MCF 10A (cell line): ENCODE results near the gene ITGA11. TPM values are rescaled to one million over a fixed set of nuclear protein-coding genes. Genes with fewer than 3 reads are reported as not detected.

ENCODE experiments used
- BruUV-seq: library from RNA; stranded (reverse); fragments of 400-500 nt; replicated peaks from 2 replicates; lab custom pipeline; 2021; lab: Mats Ljungman, UMichigan
- CTCF ChIA-PET: fragments of 300-600 bp; sonication (Branson Sonifier 250); formaldehyde crosslinking; extraction: SDS; loops from one replicate; lab custom pipeline; 2021; ENCODE audit warnings: antibody characterized with exemption, inconsistent platforms; lab: Yijun Ruan, JAX
- POLR2A ChIA-PET: fragments of 300-600, 350-650 bp; sonication (Branson Sonifier 250); formaldehyde crosslinking; extraction: SDS; loops from one replicate; lab custom pipeline; 2020; ENCODE audit warnings: antibody characterized with exemption, inconsistent platforms; lab: Yijun Ruan, JAX
- DNase-seq: peaks from one replicate; pipeline ENCODE4 v3.0.0-alpha.2; 2018; ENCODE audit not compliant: unreplicated experiment
- H3K27ac Mint-ChIP-seq: one replicate; pipeline ENCODE4 v1.8.0; 2022; ENCODE audit warnings: mild to moderate bottlenecking, low read depth, mixed read lengths; ENCODE audit not compliant: unreplicated experiment
- H3K27me3 Mint-ChIP-seq: one replicate; pipeline ENCODE4 v1.8.0; 2022; ENCODE audit warnings: mixed read lengths; ENCODE audit not compliant: insufficient read depth, unreplicated experiment
- H3K36me3 Mint-ChIP-seq: one replicate; pipeline ENCODE4 v1.8.0; 2022; ENCODE audit warnings: mild to moderate bottlenecking, moderate library complexity, mixed read lengths; ENCODE audit not compliant: insufficient read depth, unreplicated experiment
- H3K4me1 Mint-ChIP-seq: one replicate; pipeline ENCODE4 v1.8.0; 2022; ENCODE audit warnings: mixed read lengths; ENCODE audit not compliant: insufficient read depth, unreplicated experiment
- H3K4me3 Mint-ChIP-seq: one replicate; pipeline ENCODE4 v1.8.0; 2022; ENCODE audit warnings: mild to moderate bottlenecking, moderate library complexity, mixed read lengths; ENCODE audit not compliant: unreplicated experiment
- H3K9me3 Mint-ChIP-seq: one replicate; pipeline ENCODE4 v1.8.0; 2022; ENCODE audit warnings: mixed read lengths; ENCODE audit not compliant: unreplicated experiment
- CTCF ChIP-seq: fragments of 200-600 bp; IDR thresholded peaks from one replicate; pipeline ENCODE4 v1.8.0; 2022; ENCODE audit warnings: antibody characterized with exemption, mild to moderate bottlenecking; ENCODE audit not compliant: unreplicated experiment
- intact Hi-C: fragments of 100-400 bp; cut with micrococcal nuclease; formaldehyde crosslinking; loops from 2 replicates; pipeline ENCODE4 v1.14.1; 2022
- total RNA-seq: library from RNA; stranded (reverse); gene quantifications from 2 replicates; pipeline ENCODE4 v1.2.3, GENCODE V29; 2022

The ITGA11 gene
- total RNA-seq, 1 experiment from 2014 or later = 0.19 TPM

GRCh38 chr15:68337826-68338225 is 94.1 kb downstream of the ITGA11 start:
- ChIA-PET CTCF (interaction anchor here (0.6 to 2.3 kb wide), 2 partner anchors 23 to 31 kb away, joined by 3 to 8 read pairs; no protein-coding TSS in a partner anchor), POLR2A (interaction anchor here (1.1 to 1.3 kb wide), 2 partner anchors 14 to 36 kb away, joined by 4 read pairs; no protein-coding TSS in a partner anchor)
- H3K36me3 Mint-ChIP-seq = peaks cover 1% of the 10 kb centered on the region
- no peaks in the 10 kb centered on the region for H3K27me3 Mint-ChIP-seq
- no peak overlapping the region for H3K4me3 Mint-ChIP-seq
- BruUV-seq = no TSS peak
- peak; percentile 91 for DNase-seq
- H3K9me3 Mint-ChIP-seq = no peaks in the 10 kb centered on the region
- H3K4me1 Mint-ChIP-seq = peaks cover 26% of the 10 kb centered on the region
- TF ChIP-seq CTCF = no peak
- intact Hi-C loops = no loop called here
- no peak overlapping the region for H3K27ac Mint-ChIP-seq

GRCh38 chr15:68336516-68336915 is 95.4 kb downstream of the ITGA11 start:
- Mint-ChIP-seq H3K27me3 (no peaks in the 10 kb centered on the region), H3K27ac (no peak overlapping the region), H3K36me3 (no peaks in the 10 kb centered on the region), H3K4me1 (peaks cover 23% of the 10 kb centered on the region), H3K9me3 (no peaks in the 10 kb centered on the region), H3K4me3 (no peak overlapping the region)
- DNase-seq = no peak
- no TSS peak for BruUV-seq
- intact Hi-C loops = no loop called here
- POLR2A ChIA-PET = no interaction called here
- no peak for TF ChIP-seq CTCF
- CTCF ChIA-PET = interaction anchor here (2.3 kb wide), 1 partner anchor 30 kb away, joined by 8 read pairs; no protein-coding TSS in a partner anchor

GRCh38 chr15:68335655-68336054 is 96.3 kb downstream of the ITGA11 start:
- CTCF ChIA-PET = no interaction called here
- TF ChIP-seq CTCF = no peak
- Mint-ChIP-seq H3K27ac (no peak overlapping the region), H3K36me3 (no peaks in the 10 kb centered on the region), H3K9me3 (no peaks in the 10 kb centered on the region), H3K4me1 (peaks cover 23% of the 10 kb centered on the region), H3K4me3 (no peak overlapping the region), H3K27me3 (no peaks in the 10 kb centered on the region)
- intact Hi-C loops = no loop called here
- POLR2A ChIA-PET = no interaction called here
- no TSS peak for BruUV-seq
- DNase-seq = no peak

- Mint-ChIP-seq H3K36me3 (no peaks in the 10 kb centered on the region), H3K4me1 (peaks cover 23% of the 10 kb centered on the region), H3K4me3 (no peak overlapping the region), H3K27me3 (no peaks in the 10 kb centered on the region), H3K9me3 (no peaks in the 10 kb centered on the region), H3K27ac (no peak overlapping the region)
- POLR2A ChIA-PET = no interaction called here
- CTCF ChIA-PET = interaction anchor here (1.2 to 1.8 kb wide), 2 partner anchors 28 to 83 kb away, joined by 3 to 11 read pairs; no protein-coding TSS in a partner anchor
- intact Hi-C loops = no loop called here
- no TSS peak for BruUV-seq
- no peak for TF ChIP-seq CTCF
- peak; percentile 97 for DNase-seq
Observed at GRCh38 chr15:68335251-68335650, 96.7 kb downstream of the ITGA11 start.
